ENCODE results near the gene DNAH7.
"Not testable (repeated sequence)": the region's sequence is repeated elsewhere in the genome, so short reads cannot be mapped to it uniquely, and the experiment has no call there.

The DNAH7 gene

GRCh38 chr2:196068271-196069209 is at the start of gene DNAH7:
Gene DNAH7 (minus strand): TSS chr2:196068837. CDS start chr2:196068711, 126 bp downstream.
- peak; percentile 72 for DNase-seq (ENCODE audit: low read depth)

GRCh38 chr2:196117214-196117705 is 48.6 kb upstream of the DNAH7 start:
- no peak for DNase-seq (ENCODE audit: low read depth)

GRCh38 chr2:196113061-196113974 is 44.7 kb upstream of the DNAH7 start:
- DNase-seq (ENCODE audit: low read depth), result no peak

GRCh38 chr2:196112418-196113034 is 43.9 kb upstream of the DNAH7 start:
- DNase-seq (ENCODE audit: low read depth), result no peak

DNA sequence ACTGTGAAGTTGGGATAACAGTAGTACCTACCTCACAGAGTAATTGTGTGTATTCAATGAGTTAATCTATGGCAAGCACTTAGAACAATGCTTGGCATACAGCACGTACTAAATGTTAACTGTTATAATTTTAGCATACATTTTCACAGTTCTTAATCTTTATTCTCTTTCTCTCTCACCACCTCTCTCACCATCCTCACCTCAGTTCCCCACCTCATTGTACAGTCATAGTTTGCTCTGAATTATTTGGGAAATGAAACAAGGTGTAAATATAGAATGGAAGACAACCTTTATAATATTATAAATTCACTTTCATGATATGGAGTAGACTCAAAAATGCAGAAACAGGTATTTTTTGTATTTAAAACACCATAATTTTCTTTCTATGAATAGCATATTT is 40.0 kb upstream of the DNAH7 start:
- no peak for DNase-seq (ENCODE audit: low read depth)

DNA sequence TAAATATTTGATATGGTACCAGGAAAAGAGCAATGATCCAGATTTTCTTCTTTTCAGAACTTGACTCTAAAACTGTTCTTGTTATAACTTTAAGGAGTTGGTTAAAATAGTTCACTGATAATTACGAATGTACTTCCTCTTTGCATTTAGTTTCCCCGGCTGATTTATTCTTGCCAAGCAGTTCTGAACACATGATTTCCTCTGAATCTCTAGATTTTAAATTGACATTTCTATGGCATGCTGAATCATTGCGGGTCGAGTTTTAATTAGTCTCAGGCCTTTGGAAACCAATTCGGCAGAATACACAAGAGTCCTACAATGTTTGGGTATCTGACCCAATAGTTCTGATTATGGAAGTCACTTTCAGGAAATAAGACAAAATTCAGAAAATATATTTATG is 37.3 kb upstream of the DNAH7 start:
- DNase-seq (ENCODE audit: low read depth), result no peak

GRCh38 chr2:196104066-196104465 is 35.4 kb upstream of the DNAH7 start:
- DNase-seq (ENCODE audit: low read depth), result no peak

GRCh38 chr2:196103626-196104025 is 35.0 kb upstream of the DNAH7 start:
- DNase-seq (ENCODE audit: low read depth), result no peak

DNA sequence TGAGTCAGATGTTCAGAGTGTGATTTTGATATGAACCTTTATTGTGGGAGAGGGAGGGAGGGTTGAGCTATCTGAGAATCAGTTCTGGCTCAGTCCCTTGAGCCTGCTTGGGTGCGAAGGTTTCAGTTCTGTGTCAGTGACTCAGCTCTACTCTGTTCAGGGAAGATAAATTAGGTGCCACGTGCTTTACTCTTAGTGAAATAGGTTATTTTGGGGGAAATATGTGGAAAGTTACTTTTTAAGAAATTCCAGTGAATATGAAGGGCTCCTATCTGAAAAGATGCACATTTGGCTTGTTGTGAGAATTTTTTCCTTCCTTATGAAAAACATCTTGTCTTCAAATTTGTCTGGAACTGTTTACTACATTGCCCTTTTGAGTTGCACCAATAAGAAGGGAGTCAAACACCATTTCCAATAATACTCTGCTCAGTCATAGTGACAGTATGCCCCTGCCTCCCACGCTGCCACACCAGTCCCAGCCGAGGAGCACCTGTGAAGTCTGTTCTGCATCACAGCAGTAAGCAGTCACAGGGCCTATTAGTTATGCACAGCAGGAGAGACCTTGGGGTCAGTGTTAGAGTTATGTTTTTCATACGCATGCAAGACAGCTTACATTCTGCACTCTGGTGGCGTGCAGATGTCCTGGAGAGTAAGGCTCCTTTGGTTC is 32.8 kb upstream of the DNAH7 start:
- DNase-seq (ENCODE audit: low read depth), result no peak

DNA sequence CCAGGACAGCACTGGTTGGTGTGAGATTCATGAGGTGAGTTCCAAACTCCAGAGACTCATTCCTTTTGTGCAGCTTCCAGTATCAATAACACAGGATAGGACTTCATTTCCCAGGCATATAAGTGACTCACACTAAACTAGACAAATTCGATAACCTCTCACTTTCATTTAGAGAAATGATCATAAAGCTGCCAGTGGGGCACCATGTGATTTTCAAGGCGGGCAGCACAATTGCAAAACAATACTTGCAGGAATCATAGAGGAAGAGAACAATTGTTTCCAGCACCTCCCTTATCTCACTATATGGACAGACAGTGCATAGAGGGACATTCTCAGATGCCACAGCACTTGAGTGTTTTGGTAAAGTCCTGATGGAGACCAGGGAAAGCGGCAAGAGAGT is 31.3 kb upstream of the DNAH7 start:
- DNase-seq (ENCODE audit: low read depth), result no peak

DNA sequence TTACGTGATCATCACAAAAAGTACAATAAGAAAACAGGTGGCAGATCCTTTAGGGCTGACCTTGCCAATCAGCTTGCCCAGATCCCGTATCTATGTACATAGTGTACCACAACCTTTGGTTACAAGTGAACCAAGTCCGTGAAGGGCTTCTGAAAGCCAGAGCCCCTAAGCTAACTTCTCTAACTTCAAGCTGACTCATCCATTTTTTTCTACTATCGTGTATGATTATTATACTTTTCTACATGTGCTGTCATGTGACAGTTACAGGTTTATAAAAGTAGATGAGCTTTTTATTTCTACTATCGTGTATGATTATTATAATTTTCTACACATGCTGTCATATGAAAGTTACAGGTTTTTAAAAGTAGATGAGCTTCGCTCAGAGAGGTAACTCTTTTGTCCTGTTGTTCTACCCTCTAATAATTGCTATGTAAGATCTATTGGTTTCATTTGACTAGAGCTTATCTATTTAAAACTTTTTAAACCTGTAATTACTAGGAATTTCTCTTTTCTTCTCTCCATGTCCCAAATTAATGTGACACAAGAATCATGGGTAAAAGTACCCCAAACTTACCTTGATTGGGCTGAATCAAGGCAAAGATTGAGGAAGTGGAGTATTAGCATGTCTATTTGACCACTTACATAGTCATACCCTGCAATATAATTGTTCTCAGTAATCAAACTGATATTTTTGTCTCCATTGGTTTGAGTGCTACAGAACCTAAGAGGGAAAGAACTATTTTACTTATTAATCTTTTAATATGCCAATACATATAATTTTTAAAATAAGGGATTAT is 29.4 kb upstream of the DNAH7 start:
- DNase-seq (ENCODE audit: low read depth), result no peak

DNA sequence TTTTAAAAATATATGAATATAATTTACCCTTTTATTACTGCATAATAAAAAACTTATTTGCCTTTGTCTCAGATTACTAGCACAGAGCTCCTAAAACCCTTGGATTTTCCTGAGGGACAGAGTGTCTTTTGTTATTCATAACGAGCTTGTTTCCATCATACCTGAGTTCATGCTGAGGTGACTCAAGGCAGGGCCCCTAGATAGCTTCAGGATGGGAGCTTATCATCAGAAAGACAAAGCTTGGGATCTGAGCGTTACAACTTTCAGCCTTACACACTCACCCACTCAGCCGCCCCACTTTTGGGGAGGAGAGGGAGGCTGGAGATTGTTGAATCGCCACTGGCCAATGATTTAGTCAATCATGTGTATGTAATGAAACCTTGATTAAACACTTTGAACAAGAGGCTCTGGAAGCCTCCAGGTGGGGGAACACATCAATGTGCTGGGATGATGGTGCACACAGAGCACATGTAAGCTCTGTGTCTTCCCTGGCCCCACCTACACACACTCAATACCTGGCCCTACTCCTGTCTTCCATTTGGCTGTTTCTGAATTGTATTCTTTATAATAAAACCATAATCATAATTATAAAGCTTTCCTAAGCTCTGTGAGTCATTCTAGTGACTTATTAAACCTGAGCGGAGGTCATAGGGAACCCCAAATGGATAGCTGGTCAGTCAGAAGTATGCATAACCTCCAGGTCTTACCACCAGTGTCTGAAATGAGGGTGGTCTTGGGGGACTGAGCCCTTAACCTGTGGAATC is 28.5 kb upstream of the DNAH7 start:
- DNase-seq (ENCODE audit: low read depth), result no peak

GRCh38 chr2:196096264-196096663 is 27.6 kb upstream of the DNAH7 start:
- DNase-seq (ENCODE audit: low read depth), result no peak

DNA sequence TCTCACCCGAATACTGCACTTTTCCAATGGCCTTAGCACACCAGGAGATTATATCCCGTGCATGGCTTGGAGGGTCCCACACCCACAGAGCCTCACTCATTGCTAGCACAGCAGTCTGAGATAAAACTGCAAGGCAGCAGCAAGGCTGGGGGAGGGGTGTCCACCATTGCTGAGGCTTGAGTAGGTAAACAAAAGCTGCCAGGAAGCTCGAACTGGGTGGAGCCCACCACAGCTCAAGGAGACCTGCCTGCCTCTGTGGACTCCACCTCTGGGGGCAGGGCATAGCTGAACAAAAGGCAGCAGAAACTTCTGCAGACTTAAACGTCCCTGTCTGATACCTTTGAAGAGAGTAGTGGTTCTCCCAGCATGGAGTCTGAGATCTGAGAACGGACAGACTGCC is 20.8 kb upstream of the DNAH7 start:
- DNase-seq (ENCODE audit: low read depth), result not testable (repeated sequence)

- DNase-seq (ENCODE audit: low read depth), result no peak
Measured at GRCh38 chr2:196088203-196088602, 19.6 kb upstream of the DNAH7 start.

GRCh38 chr2:196086517-196087368 is 18.1 kb upstream of the DNAH7 start:
- no peak for DNase-seq (ENCODE audit: low read depth)

DNA sequence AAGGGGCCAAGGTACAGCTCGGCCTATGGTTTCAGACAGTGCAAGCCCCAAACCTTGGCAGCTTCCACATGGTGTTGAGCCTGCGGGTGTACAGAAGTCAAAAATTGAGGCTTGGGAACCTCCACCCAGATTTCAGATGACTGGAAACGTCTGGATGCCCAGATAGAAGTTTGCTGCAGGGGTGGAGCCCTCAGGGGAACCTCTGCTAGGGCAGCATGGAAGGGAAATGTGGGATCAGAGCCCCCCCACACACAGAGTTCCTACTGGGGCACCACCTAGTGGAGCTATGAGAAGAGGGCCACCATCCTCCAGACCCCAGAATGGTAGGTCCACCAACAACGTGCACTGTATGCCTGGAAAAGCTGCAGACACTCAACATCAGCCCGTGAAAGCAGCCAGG is 15.0 kb upstream of the DNAH7 start:
- no peak for DNase-seq (ENCODE audit: low read depth)

GRCh38 chr2:196080526-196080925 is 11.9 kb upstream of the DNAH7 start:
- DNase-seq (ENCODE audit: low read depth), result no peak

GRCh38 chr2:196079052-196079451 is 10.4 kb upstream of the DNAH7 start:
- DNase-seq (ENCODE audit: low read depth), result no peak

Measured in CMK (cell line).